CD4-positive, alpha-beta T cell (primary cell): ENCODE measurements around the gene NUP160. TPM values are rescaled to one million over a fixed set of nuclear protein-coding genes. Genes with fewer than 3 reads are reported as not detected.
"Not testable (repeated sequence)": the region's sequence is repeated elsewhere in the genome, so short reads cannot be mapped to it uniquely, and the experiment has no call there.

Source experiments
- ATAC-seq: fragments of 200-7000 bp; cut with Tn5 transposase; one replicate; pipeline ENCODE4 v1.10.0; 2022; ENCODE audit warnings: mild to moderate bottlenecking; ENCODE audit not compliant: poor library complexity
- CTCF ChIA-PET: fragments of 350-600 bp; sonication (Branson Sonifier 250); formaldehyde crosslinking; loops from one replicate; lab custom pipeline; 2021; ENCODE audit warnings: antibody characterized with exemption, inconsistent platforms; lab: Charles Lee
- POLR2A ChIA-PET: fragments of 350-600 bp; sonication (Branson Sonifier 250); formaldehyde crosslinking; loops from one replicate; lab custom pipeline; 2021; ENCODE audit warnings: antibody characterized with exemption, inconsistent platforms; lab: Charles Lee
- DNase-seq, 14 experiments: peaks; one replicate each; pipeline ENCODE4 v3.0.0-alpha.2; 2013 to 2020; ENCODE audit warnings: mixed read lengths in 2 of 14
- H3K27ac ChIP-seq, 2 donors: one replicate each; pipeline versions ENCODE4 v1.5.1 to v1.7.0; 2013; ENCODE audit warnings: low read length in 2 of 2, low read depth in 1 of 2, mild to moderate bottlenecking in 1 of 2
- H3K27me3 ChIP-seq, 2 experiments: 1 replicate in 1 of 2; 2 replicates in 1 of 2; pipeline versions ENCODE4 v1.6.1 to v1.7.0; 2013; ENCODE audit warnings: low read length in 2 of 2, control low read depth in 1 of 2, mild to moderate bottlenecking in 1 of 2, moderate library complexity in 1 of 2; ENCODE audit not compliant: insufficient read depth in 2 of 2, control insufficient read depth in 1 of 2
- H3K36me3 ChIP-seq: one replicate; pipeline ENCODE4 v1.6.1; 2013; ENCODE audit warnings: low read length, control low read depth; ENCODE audit not compliant: insufficient read depth
- H3K4me1 ChIP-seq: one replicate; pipeline ENCODE4 v1.6.1; 2013; ENCODE audit warnings: low read length, control low read depth; ENCODE audit not compliant: insufficient read depth
- H3K4me3 ChIP-seq: one replicate; pipeline ENCODE4 v1.5.1; 2013; ENCODE audit warnings: mild to moderate bottlenecking, low read length, moderate library complexity
- H3K9me3 ChIP-seq, 2 experiments: 1 replicate in 1 of 2; 2 replicates in 1 of 2; pipeline versions ENCODE4 v1.6.1 to v1.7.0; 2013; ENCODE audit warnings: low read length in 2 of 2, mild to moderate bottlenecking in 2 of 2, control low read depth in 1 of 2, moderate library complexity in 1 of 2; ENCODE audit not compliant: control insufficient read depth in 1 of 2, insufficient read depth in 1 of 2
- H3K27ac Mint-ChIP-seq: one replicate; pipeline ENCODE4 v1.8.0; 2020; ENCODE audit warnings: mixed read lengths
- H3K27me3 Mint-ChIP-seq: one replicate; pipeline ENCODE4 v1.8.0; 2021; ENCODE audit warnings: mixed read lengths
- H3K36me3 Mint-ChIP-seq: one replicate; pipeline ENCODE4 v1.8.0; 2021; ENCODE audit warnings: low read depth, mixed read lengths
- H3K4me1 Mint-ChIP-seq: one replicate; pipeline ENCODE4 v1.8.0; 2021; ENCODE audit warnings: low read depth, mixed read lengths
- H3K4me3 Mint-ChIP-seq: one replicate; pipeline ENCODE4 v1.8.0; 2020; ENCODE audit warnings: mild to moderate bottlenecking, mixed read lengths
- H3K9me3 Mint-ChIP-seq: one replicate; pipeline ENCODE4 v1.8.0; 2020; ENCODE audit warnings: mixed read lengths
- CTCF ChIP-seq: fragments of 200-600 bp; IDR thresholded peaks from one replicate; pipeline ENCODE4 v1.8.0; 2022; ENCODE audit warnings: antibody characterized with exemption, mild to moderate bottlenecking
- intact Hi-C, 2 experiments: fragments of 100-400 bp; cut with DNase I in 1 of 2; cut with micrococcal nuclease in 1 of 2; formaldehyde crosslinking; loops; one replicate each; pipeline versions ENCODE4 v1.15.1 to v1.9.0; 2023 to 2025; cut with DNase I, micrococcal nuclease
- total RNA-seq, 174 experiments: library from RNA in 2 of 174; stranded (reverse) in 2 of 174; gene quantifications; one replicate each; pipeline ENCODE4 v1.2.3 and lab custom pipeline; 2021 to 2026

NUP160 gene
- total RNA-seq, 2 experiments from 2014 or later: 41.9 to 47.9 TPM

DNA sequence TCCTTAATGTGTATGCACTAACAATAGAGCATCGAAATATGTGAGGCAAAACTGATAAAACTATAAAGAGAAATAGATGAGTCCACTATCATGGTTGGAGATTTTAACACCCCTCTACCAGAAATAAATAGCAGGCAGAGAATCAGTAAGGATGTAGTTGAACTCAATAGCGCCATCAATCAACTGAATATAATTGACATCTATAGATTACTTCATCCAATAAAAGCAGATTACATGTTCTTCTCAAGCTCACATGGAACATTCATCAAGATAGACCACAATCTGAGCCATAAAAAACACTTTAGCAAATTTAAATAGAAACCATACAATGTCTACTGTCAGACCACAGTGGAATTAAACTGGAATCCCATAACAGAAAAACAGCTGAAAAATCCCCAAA, 46.9 kb upstream of the NUP160 start:
- H3K4me3 ChIP-seq: no peak overlapping the region
- POLR2A ChIA-PET: interaction anchor here (0.8 kb wide), 1 partner anchor 14 kb away, joined by 6 read pairs; no protein-coding TSS in a partner anchor
- no peak for ATAC-seq
- DNase-seq: no peak
- CTCF ChIA-PET: interaction anchor here (1.4 kb wide), 1 partner anchor 13 kb away, joined by 3 read pairs; no protein-coding TSS in a partner anchor
- no peaks in the 10 kb centered on the region for H3K27me3 Mint-ChIP-seq
- H3K9me3 Mint-ChIP-seq: no peaks in the 10 kb centered on the region
- H3K4me1 ChIP-seq: peaks cover 11% of the 10 kb centered on the region
- H3K27ac ChIP-seq: no peak overlapping the region
- no peak for TF ChIP-seq CTCF
- H3K36me3 ChIP-seq: no peaks in the 10 kb centered on the region
- peaks cover 0 to 8% of the 10 kb centered on the region in 2 experiments for H3K9me3 ChIP-seq
- intact Hi-C loops: no loop called here
- H3K4me1 Mint-ChIP-seq: peaks cover 11% of the 10 kb centered on the region
- no peak overlapping the region for H3K27ac Mint-ChIP-seq
- no peaks in the 10 kb centered on the region for H3K27me3 ChIP-seq
- no peak overlapping the region for H3K4me3 Mint-ChIP-seq
- H3K36me3 Mint-ChIP-seq: no peaks in the 10 kb centered on the region

GRCh38 chr11:47892546-47893276, 44.6 kb upstream of the NUP160 start:
- H3K36me3 ChIP-seq, DNase-seq, H3K27ac ChIP-seq, H3K27me3 Mint-ChIP-seq, H3K9me3 ChIP-seq, H3K27me3 ChIP-seq, H3K9me3 Mint-ChIP-seq, H3K4me3 Mint-ChIP-seq, H3K27ac Mint-ChIP-seq, H3K36me3 Mint-ChIP-seq, H3K4me3 ChIP-seq, ATAC-seq, POLR2A ChIA-PET, intact Hi-C loops, CTCF ChIA-PET: not testable (repeated sequence)
- H3K4me1 Mint-ChIP-seq: peaks cover 29% of the 10 kb centered on the region
- peaks cover 21% of the 10 kb centered on the region for H3K4me1 ChIP-seq

- POLR2A ChIA-PET: no interaction called here
- Histone ChIP-seq H3K36me3 (no peaks in the 10 kb centered on the region), H3K27me3 (no peaks in the 10 kb centered on the region), H3K27ac (no peak overlapping the region), H3K4me3 (no peak overlapping the region), H3K4me1 (peaks cover 29% of the 10 kb centered on the region), H3K9me3 (peaks cover 0 to 8% of the 10 kb centered on the region in 2 experiments)
- intact Hi-C loops: no loop called here
- Mint-ChIP-seq H3K27me3 (no peaks in the 10 kb centered on the region), H3K36me3 (no peaks in the 10 kb centered on the region), H3K4me3 (no peak overlapping the region), H3K27ac (no peak overlapping the region), H3K9me3 (no peaks in the 10 kb centered on the region), H3K4me1 (peaks cover 29% of the 10 kb centered on the region)
- DNase-seq (no peak), ATAC-seq (no peak)
- CTCF ChIA-PET: no interaction called here
- no peak for TF ChIP-seq CTCF
Measured at GRCh38 chr11:47891886-47892285, 43.7 kb upstream of the NUP160 start.
